Activated CD8-positive, alpha-beta memory T cell treated with anti-CD3 and anti-CD28 coated beads for 48 hours (primary cell): ENCODE data around the gene PTGER4.
"Not testable (repeated sequence)": the region's sequence is repeated elsewhere in the genome, so short reads cannot be mapped to it uniquely, and the experiment has no call there.

Experiments
- DNase-seq, 3 experiments: peaks; one replicate each; pipeline ENCODE4 v3.0.0-alpha.2; 2020; ENCODE audit warnings: low read depth in 2 of 3, low spot score in 2 of 3

PTGER4 gene

DNA sequence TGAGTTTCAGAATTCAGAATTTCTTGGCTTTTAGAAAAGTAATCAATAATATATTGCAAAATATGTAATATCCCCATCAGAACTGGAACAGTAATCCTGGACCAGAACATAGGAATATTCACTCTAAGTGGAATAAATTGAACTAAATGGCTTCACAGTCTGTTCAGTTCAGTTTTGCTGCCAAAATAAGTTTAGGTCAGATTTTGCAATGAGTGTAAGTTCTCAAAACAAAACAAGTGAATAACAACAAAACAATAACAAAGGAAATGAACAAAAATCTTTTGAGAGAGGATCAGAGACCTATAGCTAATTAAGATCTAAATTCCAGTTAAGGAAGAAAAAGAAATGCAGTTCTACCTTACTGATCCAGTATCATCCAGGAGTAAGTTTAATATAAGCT lies 9.3 kb downstream of the PTGER4 start:
- no peak for DNase-seq

DNA sequence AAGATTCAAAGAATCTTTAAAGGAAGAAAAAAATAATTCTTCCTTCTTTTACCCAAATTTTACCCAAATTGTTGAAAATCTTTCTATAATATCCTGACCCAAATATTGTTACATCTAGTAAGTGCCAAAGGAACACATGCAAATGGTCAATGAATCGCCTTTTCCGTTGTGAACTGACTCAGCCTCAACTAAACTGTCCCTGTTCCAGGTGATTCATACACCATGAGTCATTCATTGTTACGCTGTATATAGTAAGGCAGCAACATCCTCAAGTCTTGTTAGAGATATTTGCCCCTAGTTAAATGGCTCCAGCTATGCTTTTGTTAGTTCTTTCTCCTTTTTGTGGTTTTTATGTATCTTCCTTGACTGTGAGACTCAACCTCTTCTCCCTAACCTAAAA lies 9.7 kb downstream of the PTGER4 start:
- no peak for DNase-seq

DNA sequence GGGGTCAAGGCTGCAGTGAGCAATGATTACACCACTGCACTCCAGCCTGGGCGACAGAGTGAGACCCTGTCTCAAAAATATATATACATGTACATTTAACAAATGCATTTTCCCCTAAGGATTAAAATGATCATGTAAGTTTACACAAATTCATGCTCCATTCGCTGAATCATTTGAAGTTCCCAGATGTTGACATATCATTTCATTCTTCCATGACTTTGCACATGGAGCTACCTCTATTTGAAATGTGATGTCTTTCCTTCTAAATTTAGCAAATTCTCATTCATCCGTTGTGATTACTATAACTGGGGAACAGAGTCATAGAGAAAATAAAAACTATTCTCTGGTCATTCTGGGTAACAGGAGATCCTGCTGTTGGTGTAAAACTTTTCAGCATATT lies 10.6 kb downstream of the PTGER4 start:
- no peak for DNase-seq

GRCh38 chr5:40691894-40692293 lies 12.2 kb downstream of the PTGER4 start:
- no peak for DNase-seq

- DNase-seq: no peak
These were observed 14.7 kb downstream of the PTGER4 start for GRCh38 chr5:40694433-40694832.

- no peak for DNase-seq
These were observed 20.5 kb downstream of the PTGER4 start for GRCh38 chr5:40700116-40700782.

- DNase-seq: not testable (repeated sequence)
These were observed 22.3 kb downstream of the PTGER4 start for GRCh38 chr5:40702027-40702426.

DNA sequence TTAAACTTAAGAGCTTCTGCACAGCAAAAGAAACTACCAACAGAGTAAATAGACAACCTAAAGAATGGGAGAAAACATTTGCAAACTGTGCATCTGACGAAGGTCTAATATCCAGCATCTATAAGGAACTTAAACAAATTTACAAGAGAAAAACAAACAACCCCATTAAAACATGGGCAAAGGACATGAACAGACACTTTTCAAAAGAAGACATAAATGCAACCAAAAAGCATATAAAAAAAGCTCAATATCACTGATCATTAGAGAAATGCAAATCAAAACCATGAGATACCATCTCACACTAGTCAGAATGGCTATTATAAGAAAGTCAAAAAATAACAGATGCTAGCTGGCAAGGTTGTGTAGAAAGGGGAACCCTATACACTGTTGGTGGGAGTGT lies 25.8 kb downstream of the PTGER4 start:
- DNase-seq: not testable (repeated sequence)

DNA sequence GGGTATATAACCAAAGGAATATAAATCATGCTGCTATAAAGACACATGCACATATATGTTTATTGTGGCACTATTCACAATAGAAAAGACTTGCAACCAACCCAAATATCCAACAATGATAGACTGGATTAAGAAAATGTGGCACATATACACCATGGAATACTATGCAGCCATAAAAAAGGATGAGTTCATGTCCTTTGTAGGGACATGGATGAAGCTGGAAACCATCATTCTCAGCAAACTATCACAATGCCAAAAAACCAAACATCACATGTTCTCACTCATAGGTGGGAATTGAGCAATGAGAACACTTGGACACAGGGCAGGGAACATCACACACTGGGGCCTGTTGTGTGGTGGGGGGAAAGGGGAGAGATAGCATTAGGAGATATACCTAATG lies 30.9 kb downstream of the PTGER4 start:
- DNase-seq: not testable (repeated sequence)

DNA sequence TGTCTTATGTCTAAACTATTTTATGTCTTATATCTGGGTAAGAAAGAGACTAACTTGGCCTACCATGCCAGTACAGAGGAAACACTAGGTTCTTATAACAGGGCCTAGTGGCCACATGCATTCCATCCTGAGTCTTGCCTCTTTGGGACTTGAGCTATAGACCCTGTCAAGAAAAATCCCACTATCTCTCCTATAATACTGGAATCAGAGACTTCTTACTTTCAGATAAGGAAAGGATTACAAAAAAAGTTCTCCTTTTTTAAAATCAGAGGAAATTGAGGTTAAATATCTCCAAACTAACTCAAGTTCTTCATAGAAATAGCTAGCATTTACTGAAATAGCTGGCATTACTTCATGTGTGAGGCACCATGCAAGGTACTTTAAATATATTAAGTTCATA lies 34.3 kb downstream of the PTGER4 start:
- no peak for DNase-seq

GRCh38 chr5:40716000-40716399 lies 36.3 kb downstream of the PTGER4 start:
- no peak for DNase-seq

DNA sequence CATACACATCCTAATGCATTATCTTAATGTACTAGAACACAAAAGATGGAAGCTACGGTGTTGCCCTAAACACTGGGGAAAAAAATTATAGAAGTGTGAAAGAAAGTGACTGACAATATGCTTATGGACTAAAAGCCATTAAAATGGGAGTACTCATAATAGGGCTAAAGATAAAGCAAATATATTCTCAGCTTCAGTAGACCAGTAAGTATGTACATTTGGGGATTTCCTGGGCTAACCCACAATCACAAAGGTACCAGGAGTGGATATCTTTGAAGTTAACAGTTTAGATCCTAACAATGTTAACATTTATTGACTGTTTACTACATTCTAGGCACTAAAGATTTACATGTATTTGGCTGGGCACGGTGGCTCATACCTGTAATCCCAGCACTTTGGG lies 36.9 kb downstream of the PTGER4 start:
- no peak for DNase-seq

- DNase-seq: no peak
These were observed 37.6 kb downstream of the PTGER4 start for GRCh38 chr5:40717281-40717680.

DNA sequence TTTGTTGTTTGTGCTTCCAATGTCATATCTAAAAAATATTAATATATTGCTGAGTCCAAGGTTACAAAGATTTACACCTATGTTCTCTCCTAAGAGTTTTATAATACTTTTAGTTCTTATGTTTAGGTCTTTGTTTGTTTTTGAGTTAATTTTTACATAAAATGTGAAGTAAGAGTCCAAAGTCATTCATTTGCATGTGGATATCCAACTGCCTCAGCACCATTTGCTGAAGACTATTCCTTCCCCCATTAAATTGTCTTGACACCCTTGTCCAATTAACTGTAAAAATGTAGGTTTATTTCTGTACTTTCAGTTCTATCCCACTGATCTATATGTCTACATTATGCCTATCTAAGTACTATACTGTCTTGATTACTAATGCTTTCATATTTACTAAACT lies 40.4 kb downstream of the PTGER4 start:
- DNase-seq: no peak

GRCh38 chr5:40722497-40722911 lies 42.8 kb downstream of the PTGER4 start:
- DNase-seq: not testable (repeated sequence)

DNA sequence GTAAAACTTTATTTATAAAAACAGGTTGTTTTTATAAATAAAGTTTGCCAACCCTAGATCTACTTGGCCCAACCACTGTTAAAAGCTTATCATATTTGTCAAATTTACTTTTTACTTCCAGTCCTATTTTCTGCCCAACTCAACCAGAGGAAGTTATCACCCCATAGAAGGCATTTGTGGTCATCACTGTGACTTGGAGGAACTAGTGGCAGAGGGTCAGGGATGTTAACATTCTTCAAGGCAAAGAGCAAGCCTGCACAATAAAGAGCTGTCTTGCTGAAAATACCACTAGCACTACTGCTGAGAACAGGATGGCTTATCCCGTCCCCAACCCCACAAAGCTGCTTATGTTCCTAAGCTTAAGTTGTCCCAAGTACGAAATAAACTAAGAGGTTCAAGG lies 53.7 kb downstream of the PTGER4 start:
- no peak for DNase-seq

- no peak for DNase-seq
These were observed 54.3 kb downstream of the PTGER4 start for GRCh38 chr5:40733879-40734563.

DNA sequence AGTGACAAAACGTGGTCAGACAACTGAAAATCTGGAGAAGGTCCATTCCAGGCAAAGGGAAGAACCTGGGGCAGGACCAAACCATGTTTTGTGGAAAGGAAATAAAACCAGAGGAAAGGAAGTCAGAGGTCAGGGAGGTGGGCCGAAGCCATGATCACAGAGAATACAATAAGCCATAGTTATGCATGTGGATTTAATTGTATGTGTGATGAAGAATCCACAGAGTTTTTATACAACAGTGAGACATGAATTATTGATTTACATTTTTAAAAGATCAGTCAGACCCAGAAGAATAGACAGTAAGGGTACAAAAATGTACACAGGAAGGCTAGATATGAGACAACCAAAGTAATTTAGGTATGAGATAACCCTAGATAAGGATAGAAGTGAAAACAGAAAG lies 55.3 kb downstream of the PTGER4 start:
- no peak for DNase-seq

DNA sequence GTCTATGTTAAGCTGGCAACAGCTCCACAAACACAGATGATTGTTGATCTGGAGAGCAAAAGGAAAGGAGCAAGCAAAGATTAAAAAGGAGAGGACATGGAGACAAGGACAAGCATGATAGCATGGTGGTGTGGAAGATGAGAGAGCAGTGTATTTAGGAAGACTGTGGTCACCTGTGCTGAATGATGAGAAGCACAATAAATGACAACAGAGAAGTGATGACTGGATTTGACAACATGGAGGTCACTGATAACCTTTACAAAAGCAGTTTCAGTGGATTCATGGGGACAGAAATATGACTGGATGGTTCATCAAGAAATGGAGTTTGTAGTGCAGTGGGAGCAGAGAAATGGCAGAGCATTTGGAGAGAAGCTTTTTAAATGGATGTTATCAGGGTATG lies 55.9 kb downstream of the PTGER4 start:
- no peak for DNase-seq

GRCh38 chr5:40736103-40736875 lies 56.6 kb downstream of the PTGER4 start:
- no peak for DNase-seq

DNA sequence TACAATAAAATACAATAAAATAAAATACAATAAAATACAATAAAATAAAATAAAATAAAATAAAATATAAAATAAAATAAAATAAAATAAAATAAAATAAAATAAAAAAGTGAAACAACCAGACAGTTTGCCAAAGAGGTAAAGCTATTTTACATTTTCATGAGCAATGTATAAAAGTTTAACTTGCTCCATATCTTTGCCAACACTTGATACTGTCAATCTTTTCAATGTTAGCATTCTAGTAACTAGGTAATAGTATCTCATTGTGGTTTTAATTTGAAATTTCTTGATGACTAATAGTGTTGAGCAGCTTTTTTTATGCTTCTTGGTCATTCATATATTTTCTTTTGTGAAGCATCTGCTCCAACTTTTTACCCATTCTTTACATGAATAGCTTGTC lies 58.8 kb downstream of the PTGER4 start:
- no peak for DNase-seq
